Measurements from ENCODE around the gene TOGARAM2. TPM values are rescaled to one million over a fixed set of nuclear protein-coding genes. Genes with fewer than 3 reads are reported as not detected.
A peak's percentile ranks its signal among the peaks of the same experiment; 100 is the strongest.

The TOGARAM2 gene
- total and polyA plus RNA-seq, 2 of the 8 experiments (the other 6 are each of a cell fraction or from before 2014, with no cell fraction given), result 0.42 to 1.4 TPM

DNA sequence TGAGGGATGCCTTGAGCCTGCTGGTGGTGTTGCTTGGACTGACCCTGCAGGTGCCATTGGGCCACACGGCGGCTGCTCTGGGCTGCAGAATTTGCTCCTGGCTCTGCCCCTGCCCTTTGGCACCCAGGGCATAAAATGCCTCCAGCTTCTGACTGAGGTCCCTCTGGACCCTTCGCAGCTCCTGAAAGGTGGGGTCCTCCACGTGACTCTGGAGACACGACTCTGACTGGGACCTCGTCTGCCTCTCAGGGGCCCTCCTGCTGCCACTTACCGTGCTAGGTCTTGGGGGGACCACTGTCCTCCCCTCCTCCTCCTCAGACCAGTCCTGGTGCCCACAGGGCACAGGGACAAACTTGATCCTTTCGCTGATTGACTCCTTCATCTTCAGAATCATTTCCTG lies 91.2 kb downstream of the TOGARAM2 start:
- no peak overlapping the region for H3K18ac ChIP-seq (ENCODE audit: extremely low read depth, low read length)
- H3K9me3 ChIP-seq (ENCODE audit: insufficient read depth in 2 of 2, low read depth in 1 of 2, low read length in 1 of 2), result no peaks in the 10 kb centered on the region
- peak overlapping the region; percentile 57; the same call in 1 of the 2 replicates for H4K8ac ChIP-seq (ENCODE audit: extremely low read depth, insufficient read depth, low read length)
- H3K27ac ChIP-seq (ENCODE audit: low read depth, low read length), result no peak overlapping the region
- WGBS, 2 experiments (ENCODE audit: extremely low coverage in 1 of 2, insufficient coverage in 1 of 2, insufficient read length in 1 of 2, insufficient replicate concordance in 2 of 2, low coverage in 1 of 2, low lambda C conversion rate in 2 of 2, missing lambda C conversion rate in 1 of 2), result 96% methylated on average over 7 of the region's 8 CpGs; no CpG with 5 or more reads in 1 of the 2 experiments
- no peak overlapping the region for H2AK5ac ChIP-seq (ENCODE audit: low read depth, low read length)
- no peak overlapping the region for H4K5ac ChIP-seq (ENCODE audit: insufficient read length, low read depth, low read length)
- ChIA-PET POLR2A (ENCODE audit: partially characterized antibody) (no interaction called here), CTCF (ENCODE audit: partially characterized antibody) (interaction anchor here (1.6 kb wide), 1 partner anchor 18 kb away, joined by 3 read pairs; no protein-coding TSS in a partner anchor)
- no peaks in the 10 kb centered on the region for H3K4me1 ChIP-seq (replicated peaks in 1 of 4; ENCODE audit: control insufficient read depth in 3 of 4, insufficient read depth in 4 of 4, low read length in 3 of 4)
- H3K27me3 ChIP-seq (replicated peaks in 1 of 4; ENCODE audit: control insufficient read depth in 3 of 4, extremely low read depth in 1 of 4, insufficient read depth in 3 of 4, low read length in 3 of 4), result no peaks in the 10 kb centered on the region
- H3K23ac ChIP-seq (ENCODE audit: insufficient read length), result no peak overlapping the region
- H3K4me3 ChIP-seq (ENCODE audit: extremely low read depth in 1 of 4, insufficient read depth in 2 of 4, low read depth in 3 of 4, low read length in 4 of 4), result no peak overlapping the region
- no peak overlapping the region for H2BK12ac ChIP-seq (ENCODE audit: low read depth, low read length)
- no peak overlapping the region for H2BK120ac ChIP-seq (replicated peaks; ENCODE audit: low read depth, low read length)
- no peak overlapping the region for H3K4ac ChIP-seq (replicated peaks; ENCODE audit: insufficient read length, low read depth, low read length)
- H4K20me1 ChIP-seq (replicated peaks in 1 of 2; ENCODE audit: control insufficient read depth in 1 of 2, insufficient read depth in 2 of 2, low read length in 2 of 2), result no peaks in the 10 kb centered on the region
- DNase-seq (ENCODE audit: low read depth in 1 of 2, low spot score in 2 of 2) (no peak), FAIRE-seq (no peak)
- H3K9ac ChIP-seq (replicated peaks in 1 of 4; ENCODE audit: extremely low read depth in 1 of 4, low read depth in 3 of 4, low read length in 3 of 4), result no peak overlapping the region
- no peak overlapping the region for H2BK20ac ChIP-seq (ENCODE audit: low read length)
- no peaks in the 10 kb centered on the region for H3K23me2 ChIP-seq (ENCODE audit: low read depth, low read length)
- no peaks in the 10 kb centered on the region for H3K79me1 ChIP-seq (ENCODE audit: low read depth, low read length)
- no peak overlapping the region for H4K91ac ChIP-seq (replicated peaks; ENCODE audit: insufficient read length, low read length)
- H2BK15ac ChIP-seq (ENCODE audit: low read length), result no peak overlapping the region
- H3K4me2 ChIP-seq (ENCODE audit: insufficient read depth in 1 of 2, low read depth in 2 of 2, low read length in 2 of 2), result no peak overlapping the region
- TF ChIP-seq YY1 (IDR thresholded peaks at IDR 0.05; ENCODE audit: low read depth, low read length), result no peak
- no peak for TF ChIP-seq SP1 (IDR thresholded peaks at IDR 0.05; ENCODE audit: low read depth, low read length)
- TF ChIP-seq SAP30 (IDR thresholded peaks at IDR 0.05; ENCODE audit: insufficient read depth, insufficient replicate concordance, low read length), result no peak
- TF ChIP-seq ATF3 (IDR thresholded peaks at IDR 0.05; ENCODE audit: insufficient read depth, low read depth, low read length), result no peak
- H3K56ac ChIP-seq (replicated peaks; ENCODE audit: insufficient read length, low read depth, low read length), result no peak overlapping the region
- no peak overlapping the region for H3K14ac ChIP-seq (ENCODE audit: insufficient read length)
- H3K79me2 ChIP-seq (ENCODE audit: control insufficient read depth in 1 of 2, insufficient read depth in 2 of 2, low read length in 2 of 2), result no peaks in the 10 kb centered on the region
- H2BK5ac ChIP-seq (ENCODE audit: low read depth, low read length), result no peak overlapping the region
- H3K36me3 ChIP-seq (ENCODE audit: control insufficient read depth in 2 of 4, insufficient read depth in 4 of 4, low read length in 3 of 4), result no peaks in the 10 kb centered on the region
- H2AFZ ChIP-seq (ENCODE audit: low read length), result no peak overlapping the region

Data from H1 (cell line).